LNCAP (cell line): ENCODE measurements around the gene SLAMF9.

Source experiments
- CTCF ChIP-seq: fragments of 450-650 bp; IDR thresholded peaks from 2 replicates; pipeline ENCODE4 v1.5.1; 2017; ENCODE audit warnings: mild to moderate bottlenecking

Gene SLAMF9

GRCh38 chr1:159902541-159902940 lies 51.5 kb downstream of the SLAMF9 start:
- TF ChIP-seq CTCF = no peak
